Neural progenitor cell (in vitro differentiated cells): Measurements from ENCODE around the gene GGA1. TPM values are rescaled to one million over a fixed set of nuclear protein-coding genes. Genes with fewer than 3 reads are reported as not detected.

ENCODE experiments used
- DNase-seq: peaks from one replicate; pipeline ENCODE4 v3.0.0-alpha.2; 2016; ENCODE audit warnings: low spot score
- H2AFZ ChIP-seq: fragments of 200-600 bp; sonication (generic); replicated peaks from 2 replicates; pipeline ENCODE4 v1.6.1; 2016; ENCODE audit warnings: antibody characterized with exemption
- H3F3A ChIP-seq: fragments of 200-600 bp; sonication (generic); 2 replicates; pipeline ENCODE4 v1.6.1; 2016; ENCODE audit warnings: antibody characterized with exemption, low read depth
- H3K27ac ChIP-seq: fragments of 200-600 bp; sonication (generic); 2 replicates; pipeline ENCODE4 v1.5.1; 2016; ENCODE audit warnings: mild to moderate bottlenecking
- H3K27me3 ChIP-seq: fragments of 200-600 bp; sonication (generic); 2 replicates; pipeline ENCODE4 v1.6.1; 2016; ENCODE audit warnings: mild to moderate bottlenecking, moderate library complexity
- H3K36me3 ChIP-seq: fragments of 200-600 bp; sonication (generic); 2 replicates; pipeline ENCODE4 v1.5.1; 2016
- H3K4me1 ChIP-seq: fragments of 200-600 bp; sonication (generic); 2 replicates; pipeline ENCODE4 v1.6.1; 2016; ENCODE audit warnings: mixed run types
- H3K4me2 ChIP-seq: fragments of 200-600 bp; sonication (generic); 2 replicates; pipeline ENCODE4 v1.6.1; 2016
- H3K4me3 ChIP-seq: fragments of 200-600 bp; sonication (generic); 2 replicates; pipeline ENCODE4 v1.5.1; 2016
- H3K79me2 ChIP-seq: fragments of 200-600 bp; sonication (generic); 2 replicates; pipeline ENCODE4 v1.6.1; 2016; ENCODE audit warnings: low read depth
- H3K9ac ChIP-seq: fragments of 200-600 bp; sonication (generic); 2 replicates; pipeline ENCODE4 v1.6.1; 2016
- H3K9me3 ChIP-seq: fragments of 200-600 bp; sonication (generic); 2 replicates; pipeline ENCODE4 v1.5.1; 2016; ENCODE audit warnings: low read depth
- H4K20me1 ChIP-seq: fragments of 200-600 bp; sonication (generic); 2 replicates; pipeline ENCODE4 v1.6.1; 2016; ENCODE audit warnings: low read depth
- H3K27ac Mint-ChIP-seq: 3 replicates; pipeline ENCODE4 v1.8.0; 2021; ENCODE audit warnings: mixed read lengths
- H3K27me3 Mint-ChIP-seq: 2 replicates; pipeline ENCODE4 v1.8.0; 2022; ENCODE audit warnings: low read depth, mild to moderate bottlenecking, inconsistent platforms, moderate library complexity, mixed read lengths; ENCODE audit not compliant: insufficient read depth
- H3K36me3 Mint-ChIP-seq: 3 replicates; pipeline ENCODE4 v1.8.0; 2021; ENCODE audit warnings: mixed read lengths
- H3K4me1 Mint-ChIP-seq: 3 replicates; pipeline ENCODE4 v1.8.0; 2021; ENCODE audit warnings: mixed read lengths
- H3K4me3 Mint-ChIP-seq: 3 replicates; pipeline ENCODE4 v1.8.0; 2021; ENCODE audit warnings: mild to moderate bottlenecking, moderate library complexity, mixed read lengths
- H3K9me3 Mint-ChIP-seq: 3 replicates; pipeline ENCODE4 v1.8.0; 2020; ENCODE audit warnings: mixed read lengths
- CTCF ChIP-seq: fragments of 200-600 bp; sonication (generic); IDR thresholded peaks from 2 replicates; pipeline ENCODE4 v1.5.1; 2017; ENCODE audit warnings: antibody characterized with exemption, mild to moderate bottlenecking
- EZH2 ChIP-seq: fragments of 200-600 bp; sonication (generic); IDR thresholded peaks from 2 replicates; pipeline ENCODE4 v1.6.1; 2017; ENCODE audit warnings: antibody characterized with exemption, mild to moderate bottlenecking, moderate library complexity
- EZH2phosphoT487 ChIP-seq: fragments of 200-600 bp; sonication (generic); IDR thresholded peaks from 2 replicates; pipeline ENCODE4 v1.6.1; 2017; ENCODE audit warnings: antibody characterized with exemption
- total RNA-seq: library from RNA; depleted of rRNA; stranded (reverse); fragments of >200 nt; gene quantifications from 2 replicates; pipeline ENCODE4 v1.2.3, GENCODE V29; 2015; ENCODE audit warnings: low replicate concordance

Gene GGA1
- total RNA-seq, 1 donor from 2014 or later = 62.3 TPM

GRCh38 chr22:37639070-37639760, 30.6 kb downstream of the GGA1 start, which contains the start of gene SH3BP1:
TSS of gene SH3BP1 (plus strand) at chr22:37639669. CDS start at chr22:37639788, 119 bp downstream.
- peak within 1 kb of the TSS; percentile 90 for H3K27ac Mint-ChIP-seq
- peak within 1 kb of the TSS; percentile 96 for H3K4me2 ChIP-seq
- peak; percentile 80 for DNase-seq
- H3K4me3 Mint-ChIP-seq = peak within 1 kb of the TSS; percentile 83
- no peaks in the 10 kb centered on the region for H3K36me3 Mint-ChIP-seq
- no peaks in the 10 kb centered on the region for H3K27me3 ChIP-seq
- H3K36me3 ChIP-seq = no peaks in the 10 kb centered on the region
- H3K27ac ChIP-seq = no peak within 1 kb of the TSS
- no peaks in the 10 kb centered on the region for H3K9me3 Mint-ChIP-seq
- peaks cover 35% of the 10 kb centered on the region for H3F3A ChIP-seq
- H3K4me1 ChIP-seq = peaks cover 12% of the 10 kb centered on the region
- H2AFZ ChIP-seq = peak within 1 kb of the TSS; percentile 73
- peak within 1 kb of the TSS; percentile 18 for H3K9ac ChIP-seq
- no peak for TF ChIP-seq EZH2phosphoT487
- TF ChIP-seq CTCF = no peak
- TF ChIP-seq EZH2 = no peak
- H3K4me1 Mint-ChIP-seq = peaks cover 31% of the 10 kb centered on the region
- peaks cover 11% of the 10 kb centered on the region for H3K27me3 Mint-ChIP-seq
- no peaks in the 10 kb centered on the region for H3K9me3 ChIP-seq
- H3K4me3 ChIP-seq = peak within 1 kb of the TSS; percentile 85
- H3K79me2 ChIP-seq = peaks cover 6% of the 10 kb centered on the region
- H4K20me1 ChIP-seq = peaks cover 8% of the 10 kb centered on the region

- Histone ChIP-seq H3K27ac (no peak overlapping the region), H2AFZ (peak overlapping the region; percentile 73), H3K4me3 (peak overlapping the region; percentile 85), H3K36me3 (no peaks in the 10 kb centered on the region), H3K4me1 (peaks cover 8% of the 10 kb centered on the region), H3K79me2 (peaks cover 6% of the 10 kb centered on the region), H3K27me3 (no peaks in the 10 kb centered on the region), H3K9ac (peak overlapping the region; percentile 18), H3K9me3 (no peaks in the 10 kb centered on the region), H4K20me1 (peaks cover 8% of the 10 kb centered on the region), H3F3A (peaks cover 28% of the 10 kb centered on the region), H3K4me2 (peak overlapping the region; percentile 96)
- peaks cover 8% of the 10 kb centered on the region for H3K27me3 Mint-ChIP-seq
- no peaks in the 10 kb centered on the region for H3K36me3 Mint-ChIP-seq
- TF ChIP-seq CTCF (no peak), EZH2phosphoT487 (no peak), EZH2 (no peak)
- H3K4me1 Mint-ChIP-seq = peaks cover 25% of the 10 kb centered on the region
- peak overlapping the region; percentile 83 for H3K4me3 Mint-ChIP-seq
- peak; percentile 50 for DNase-seq
- H3K27ac Mint-ChIP-seq = peak overlapping the region; percentile 76
- H3K9me3 Mint-ChIP-seq = no peaks in the 10 kb centered on the region
Observed at GRCh38 chr22:37639771-37640590, 31.3 kb downstream of the GGA1 start.

- no peaks in the 10 kb centered on the region for H3K9me3 Mint-ChIP-seq
- no peaks in the 10 kb centered on the region for H3K36me3 Mint-ChIP-seq
- Histone ChIP-seq H3K27me3 (no peaks in the 10 kb centered on the region), H3K4me2 (peak overlapping the region; percentile 96), H3K4me3 (peak overlapping the region; percentile 85), H3K9me3 (no peaks in the 10 kb centered on the region), H3K4me1 (peaks cover 8% of the 10 kb centered on the region), H3K9ac (no peak overlapping the region), H3F3A (peaks cover 28% of the 10 kb centered on the region), H2AFZ (no peak overlapping the region), H4K20me1 (peaks cover 8% of the 10 kb centered on the region), H3K79me2 (peaks cover 6% of the 10 kb centered on the region), H3K27ac (no peak overlapping the region), H3K36me3 (no peaks in the 10 kb centered on the region)
- peak overlapping the region; percentile 76 for H3K27ac Mint-ChIP-seq
- DNase-seq = no peak
- peaks cover 6% of the 10 kb centered on the region for H3K27me3 Mint-ChIP-seq
- peak overlapping the region; percentile 83 for H3K4me3 Mint-ChIP-seq
- TF ChIP-seq CTCF (no peak), EZH2phosphoT487 (no peak), EZH2 (no peak)
- peaks cover 25% of the 10 kb centered on the region for H3K4me1 Mint-ChIP-seq
Observed at GRCh38 chr22:37640591-37641560, 32.2 kb downstream of the GGA1 start.
